ENCODE data around the gene AARS1.
A peak's percentile ranks its signal among the peaks of the same experiment; 100 is the strongest.
"Not testable (repeated sequence)": the region's sequence is repeated elsewhere in the genome, so short reads cannot be mapped to it uniquely, and the experiment has no call there.

The AARS1 gene

GRCh38 chr16:70289229-70290094 is at the start of gene AARS1:
Gene AARS1, minus strand, starts transcription at chr16:70289506. Its CDS starts 6,743 bp downstream, at chr16:70282763.
- Histone ChIP-seq H3K4me3 (ENCODE audit: low read depth in 1 of 2, low read length in 1 of 2) (peak within 1 kb of the TSS; percentile 80 to 94), H3K27me3 (no peaks in the 10 kb centered on the region), H3K36me3 (no peaks in the 10 kb centered on the region), H3K9me3 (no peaks in the 10 kb centered on the region), H3K27ac (peak within 1 kb of the TSS; percentile 65), H3K4me1 (ENCODE audit: control insufficient read depth in 1 of 2, insufficient read depth in 1 of 2, low read depth in 1 of 2, low read length in 1 of 2) (peaks cover 11 to 14% of the 10 kb centered on the region in 2 experiments)
- TF ChIP-seq CTCF (IDR thresholded peaks at IDR 0.05), result peak; percentile 32

GRCh38 chr16:70337814-70338213 is 48.5 kb upstream of the AARS1 start:
- Histone ChIP-seq H3K27ac (no peak overlapping the region), H3K9me3 (no peaks in the 10 kb centered on the region), H3K4me3 (ENCODE audit: low read depth in 1 of 2, low read length in 1 of 2) (no peak overlapping the region), H3K27me3 (no peaks in the 10 kb centered on the region), H3K36me3 (peaks cover 36% of the 10 kb centered on the region), H3K4me1 (ENCODE audit: control insufficient read depth in 1 of 2, insufficient read depth in 1 of 2, low read depth in 1 of 2, low read length in 1 of 2) (no peaks in the 10 kb centered on the region)
- no peak for TF ChIP-seq CTCF (IDR thresholded peaks at IDR 0.05)

GRCh38 chr16:70332728-70333127 is 43.4 kb upstream of the AARS1 start:
- H3K4me1 ChIP-seq (ENCODE audit: control insufficient read depth in 1 of 2, insufficient read depth in 1 of 2, low read depth in 1 of 2, low read length in 1 of 2); H3K27ac ChIP-seq; H3K9me3 ChIP-seq; H3K27me3 ChIP-seq; H3K4me3 ChIP-seq (ENCODE audit: low read depth in 1 of 2, low read length in 1 of 2): not testable (repeated sequence)
- H3K36me3 ChIP-seq, result peaks cover 80% of the 10 kb centered on the region

- Histone ChIP-seq H3K36me3 (peaks cover 89% of the 10 kb centered on the region), H3K9me3 (no peaks in the 10 kb centered on the region), H3K27me3 (no peaks in the 10 kb centered on the region), H3K4me1 (ENCODE audit: control insufficient read depth in 1 of 2, insufficient read depth in 1 of 2, low read depth in 1 of 2, low read length in 1 of 2) (no peaks in the 10 kb centered on the region), H3K4me3 (ENCODE audit: low read depth in 1 of 2, low read length in 1 of 2) (no peak overlapping the region), H3K27ac (no peak overlapping the region)
- TF ChIP-seq CTCF (IDR thresholded peaks at IDR 0.05), result no peak
Observed at GRCh38 chr16:70331588-70332358, 42.5 kb upstream of the AARS1 start.

- no peak overlapping the region for H3K27ac ChIP-seq
Observed at GRCh38 chr16:70331091-70331490, 41.8 kb upstream of the AARS1 start.

More at GRCh38 chr16:70331091-70331490, 41.8 kb upstream of the AARS1 start:
- peaks cover 90% of the 10 kb centered on the region for H3K36me3 ChIP-seq
- no peak overlapping the region for H3K4me3 ChIP-seq (ENCODE audit: low read depth in 1 of 2, low read length in 1 of 2)
- no peak for TF ChIP-seq CTCF (IDR thresholded peaks at IDR 0.05)
- H3K9me3 ChIP-seq, result no peaks in the 10 kb centered on the region
- no peaks in the 10 kb centered on the region for H3K27me3 ChIP-seq
- no peaks in the 10 kb centered on the region for H3K4me1 ChIP-seq (ENCODE audit: control insufficient read depth in 1 of 2, insufficient read depth in 1 of 2, low read depth in 1 of 2, low read length in 1 of 2)
